Inflammatory macrophage treated with lipopolysaccharide for 4 hours (primary cell): ENCODE data around the gene FAM216A.
A peak's percentile ranks its signal among the peaks of the same experiment; 100 is the strongest.
"Not testable (repeated sequence)": the region's sequence is repeated elsewhere in the genome, so short reads cannot be mapped to it uniquely, and the experiment has no call there.

ENCODE experiments used
- DNase-seq: peaks from one replicate; pipeline ENCODE4 v3.0.0-alpha.2; 2020

FAM216A gene, protein sequence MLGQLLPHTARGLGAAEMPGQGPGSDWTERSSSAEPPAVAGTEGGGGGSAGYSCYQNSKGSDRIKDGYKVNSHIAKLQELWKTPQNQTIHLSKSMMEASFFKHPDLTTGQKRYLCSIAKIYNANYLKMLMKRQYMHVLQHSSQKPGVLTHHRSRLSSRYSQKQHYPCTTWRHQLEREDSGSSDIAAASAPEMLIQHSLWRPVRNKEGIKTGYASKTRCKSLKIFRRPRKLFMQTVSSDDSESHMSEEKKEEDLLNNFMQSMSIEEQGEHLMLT

DNA sequence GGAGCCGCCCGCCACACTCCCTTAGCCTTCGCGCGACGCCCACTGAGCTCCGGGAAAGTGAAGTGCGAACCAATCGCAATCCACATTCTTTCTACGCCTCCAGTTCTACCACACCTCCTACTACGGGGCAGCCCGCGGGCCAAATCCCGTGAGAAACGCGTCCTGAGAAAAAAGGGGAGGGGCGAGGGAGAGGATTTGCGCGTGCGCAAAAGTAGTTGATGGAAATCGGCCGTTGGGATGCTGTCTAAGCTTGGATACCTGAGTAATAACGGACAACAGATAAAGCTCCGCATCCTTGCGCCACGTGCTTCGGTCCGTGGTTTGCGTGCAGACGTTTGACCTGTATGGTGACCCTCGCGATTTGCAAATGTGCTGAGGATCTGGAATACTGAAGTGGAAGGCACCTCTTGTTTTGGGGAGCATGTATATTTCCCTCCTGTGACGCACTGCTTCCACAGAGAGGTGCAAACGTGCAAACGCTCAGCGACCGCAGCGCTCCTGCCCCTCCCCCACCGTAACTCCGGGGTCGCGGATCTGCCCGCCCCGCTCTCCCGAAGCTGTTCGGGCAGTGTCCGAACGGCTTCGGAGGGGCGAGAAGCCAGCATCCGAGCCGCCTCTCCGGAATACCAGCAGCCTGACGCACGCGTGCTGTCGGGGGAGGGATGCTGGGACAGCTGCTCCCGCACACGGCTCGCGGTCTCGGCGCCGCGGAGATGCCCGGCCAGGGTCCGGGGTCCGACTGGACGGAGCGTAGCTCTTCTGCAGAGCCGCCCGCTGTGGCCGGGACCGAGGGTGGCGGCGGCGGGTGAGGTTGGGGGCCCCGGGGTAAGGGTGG lies at the start of gene FAM216A, which contains the start of gene GPN3:
Gene FAM216A (plus strand): TSS at position 632 of the 835 bp plus-strand sequence. CDS start 31 bp downstream, at position 663.
Gene GPN3 (minus strand): TSS at position 44 of the 835 bp plus-strand sequence. CDS start 54 bp downstream, outside the sequence.
- peak; percentile 98 for DNase-seq

DNA sequence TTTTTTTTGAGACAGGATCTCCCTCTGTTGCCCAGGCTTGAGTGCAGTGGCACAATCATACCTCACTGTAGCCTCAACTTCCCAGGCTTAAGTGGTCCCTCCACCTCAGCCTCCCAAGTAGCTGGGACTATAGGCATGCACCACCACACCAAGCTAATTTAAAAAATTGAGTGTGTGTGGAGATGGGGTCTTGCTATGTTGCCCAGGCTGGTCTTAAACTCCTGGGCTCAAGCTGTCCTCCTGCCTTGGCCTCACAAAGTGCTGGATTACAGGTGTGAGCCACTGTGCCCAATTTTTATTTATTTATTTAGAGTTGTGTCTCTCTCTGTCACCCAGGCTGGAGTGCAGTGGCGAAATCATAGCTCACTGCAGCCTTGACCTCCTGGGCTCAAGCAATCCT lies 48.0 kb upstream of the FAM216A start:
- DNase-seq = not testable (repeated sequence)

DNA sequence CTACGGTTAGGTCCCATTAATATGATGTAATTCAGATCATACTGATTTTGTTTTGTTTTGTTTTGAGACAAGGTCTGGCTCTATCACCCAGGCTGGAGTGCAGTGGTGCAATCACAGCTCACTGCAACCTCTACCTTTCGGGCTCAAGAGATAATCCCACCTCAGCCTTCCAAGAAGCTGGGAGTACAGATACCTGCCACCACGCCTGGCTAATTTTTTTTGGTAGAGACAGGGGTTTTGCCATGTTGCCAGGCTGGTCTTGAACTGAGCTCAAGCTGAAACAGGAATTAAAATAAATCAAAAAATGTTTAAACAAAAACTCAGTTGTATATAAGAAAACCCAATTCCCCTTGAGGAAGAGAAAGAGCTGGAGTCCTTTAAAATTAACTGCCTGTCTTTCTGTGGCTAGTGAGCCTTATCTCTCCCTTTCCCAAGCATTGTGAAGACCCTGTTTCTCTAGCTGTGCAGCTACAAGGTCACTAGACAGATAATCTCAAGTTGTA lies 47.4 kb upstream of the FAM216A start:
- DNase-seq = no peak

DNA sequence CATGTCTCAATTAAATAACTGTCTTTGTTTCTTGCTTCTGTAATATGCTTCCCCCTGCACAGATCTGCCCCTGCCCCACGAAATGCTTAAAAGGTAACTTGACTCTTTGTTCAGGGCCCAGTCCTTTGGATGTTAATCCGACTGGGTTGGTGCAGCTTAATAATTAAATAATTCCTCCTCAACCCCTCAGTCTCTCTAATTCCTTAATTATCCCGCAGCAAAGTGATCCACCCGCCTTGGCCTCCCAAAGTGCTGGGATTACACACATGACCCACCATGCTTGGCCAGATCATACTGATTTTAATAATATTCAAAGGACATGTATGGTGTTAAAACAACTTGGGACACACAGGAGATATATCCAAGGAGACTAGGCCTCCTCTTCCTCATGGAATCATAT lies 46.9 kb upstream of the FAM216A start:
- DNase-seq = no peak

DNA sequence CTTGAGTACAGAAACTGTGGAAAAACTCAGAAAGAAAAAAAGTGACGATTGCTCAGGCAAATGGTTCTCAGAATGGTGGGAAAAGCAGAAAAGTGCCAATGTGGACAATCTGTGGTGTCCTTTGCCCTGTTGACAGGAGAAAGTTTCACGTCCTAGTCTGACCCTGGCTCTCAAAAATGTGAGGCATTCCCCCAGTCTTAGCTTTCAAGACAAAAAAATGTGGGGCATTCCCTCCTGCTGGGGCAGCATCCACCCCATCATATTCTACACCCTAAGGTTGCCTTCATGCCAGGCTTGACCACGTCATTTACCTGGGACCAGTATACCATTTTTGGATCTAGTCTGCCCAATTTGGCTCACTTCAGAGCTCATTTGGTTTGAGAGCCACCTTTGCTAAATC lies 44.4 kb upstream of the FAM216A start:
- no peak for DNase-seq

DNA sequence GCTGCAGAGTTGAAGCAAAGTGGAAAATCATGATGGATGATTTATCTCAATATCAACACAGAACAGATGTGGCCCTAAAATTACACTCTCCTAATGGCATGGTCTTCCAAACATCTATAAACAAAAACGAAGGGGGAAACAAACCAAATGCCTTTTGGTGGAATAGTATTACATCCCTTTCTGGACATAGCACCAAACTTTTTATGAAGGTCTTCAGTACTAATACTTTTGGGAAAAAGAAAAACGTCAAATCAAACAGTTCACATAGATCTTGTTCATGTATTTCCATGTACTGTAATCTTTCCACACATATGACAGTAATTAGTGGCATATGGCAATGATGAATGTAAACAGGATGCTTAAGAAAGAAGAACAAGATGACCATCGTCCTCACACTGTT lies 42.2 kb upstream of the FAM216A start:
- no peak for DNase-seq

DNA sequence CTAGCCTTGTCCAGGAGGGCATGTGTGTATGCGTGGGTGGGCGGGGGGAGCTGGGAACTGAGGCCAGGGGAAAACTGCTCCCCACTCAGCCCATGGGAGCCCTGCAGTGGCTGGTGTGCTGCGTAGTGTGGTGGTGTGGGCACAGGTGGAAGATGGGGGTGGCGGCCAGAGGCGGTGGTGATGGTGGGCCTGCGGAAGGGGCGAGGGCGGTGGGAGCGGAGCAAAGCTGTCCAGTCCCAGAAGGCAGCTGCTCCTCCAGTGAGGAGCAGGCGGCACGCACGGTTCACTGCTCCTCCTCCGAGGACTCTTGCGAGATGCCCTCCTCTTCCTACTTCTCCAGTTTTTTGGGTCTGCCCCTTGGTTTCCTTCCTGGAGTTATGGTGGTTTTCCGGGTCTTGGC lies 39.0 kb upstream of the FAM216A start:
- not testable (repeated sequence) for DNase-seq

DNA sequence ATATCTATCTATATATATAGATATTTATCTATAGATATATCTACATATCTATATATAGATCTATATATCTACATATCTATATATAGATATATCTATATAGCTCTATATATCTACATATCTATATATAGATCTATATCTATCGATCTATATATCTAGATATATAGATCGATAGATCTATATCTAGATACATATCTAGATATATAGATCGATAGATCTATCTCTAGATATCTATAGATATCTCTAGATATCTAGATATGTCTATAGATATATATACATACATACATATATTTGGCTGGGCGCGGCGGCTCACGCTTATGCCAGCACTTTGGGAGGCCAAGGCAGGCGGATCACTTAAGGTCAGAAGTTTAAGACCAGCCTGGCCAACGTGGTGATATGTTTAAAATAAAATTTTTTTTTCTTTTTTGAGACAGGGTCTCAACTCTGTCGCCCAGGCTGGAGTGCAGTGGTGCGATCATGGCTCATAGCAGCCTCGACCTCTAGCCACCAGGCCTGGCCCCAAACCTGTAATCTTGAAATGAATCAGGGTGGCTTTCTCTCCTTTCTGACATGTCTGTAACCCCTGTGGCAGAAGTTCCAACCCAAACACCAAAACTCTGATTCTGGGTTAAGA lies 36.6 kb upstream of the FAM216A start:
- DNase-seq = no peak

DNA sequence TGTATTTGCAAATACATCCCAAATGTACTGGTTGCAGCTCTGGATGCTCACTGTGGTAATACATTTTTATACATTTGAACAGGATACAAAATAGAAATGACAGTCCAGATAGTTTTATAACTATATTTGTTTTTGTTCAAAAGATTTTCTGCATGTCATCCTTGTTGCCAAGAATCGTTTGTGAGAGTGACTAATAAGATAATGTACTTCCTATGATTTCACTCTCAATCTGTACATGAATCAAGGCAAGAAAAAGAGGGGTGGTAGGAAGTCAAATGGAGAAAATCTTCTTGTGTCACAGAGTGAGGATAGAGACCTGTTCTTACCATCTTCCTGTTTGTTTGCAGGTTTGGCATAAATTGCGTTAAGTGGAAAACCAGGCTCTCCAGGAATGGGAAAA lies 32.4 kb upstream of the FAM216A start:
- no peak for DNase-seq

DNA sequence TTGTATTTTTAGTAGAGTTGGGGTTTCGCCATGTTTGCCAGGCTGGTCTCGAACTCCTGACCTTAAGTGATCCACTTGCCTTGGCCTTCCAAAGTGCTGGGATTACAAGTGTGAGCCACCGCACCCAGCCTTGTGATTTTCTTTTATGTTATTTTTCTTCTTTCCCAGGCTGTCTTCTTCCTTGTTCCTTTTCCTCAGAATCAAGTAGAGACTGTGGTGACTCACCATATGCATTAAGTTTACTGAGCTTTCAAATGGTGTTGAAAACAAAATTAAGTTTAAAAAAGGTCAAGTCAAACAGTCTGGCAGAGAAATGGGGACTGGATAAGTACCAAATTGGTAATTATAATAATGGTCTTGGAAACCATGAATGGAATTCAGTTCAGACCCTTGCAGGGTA lies 24.2 kb upstream of the FAM216A start:
- DNase-seq = peak; percentile 38

DNA sequence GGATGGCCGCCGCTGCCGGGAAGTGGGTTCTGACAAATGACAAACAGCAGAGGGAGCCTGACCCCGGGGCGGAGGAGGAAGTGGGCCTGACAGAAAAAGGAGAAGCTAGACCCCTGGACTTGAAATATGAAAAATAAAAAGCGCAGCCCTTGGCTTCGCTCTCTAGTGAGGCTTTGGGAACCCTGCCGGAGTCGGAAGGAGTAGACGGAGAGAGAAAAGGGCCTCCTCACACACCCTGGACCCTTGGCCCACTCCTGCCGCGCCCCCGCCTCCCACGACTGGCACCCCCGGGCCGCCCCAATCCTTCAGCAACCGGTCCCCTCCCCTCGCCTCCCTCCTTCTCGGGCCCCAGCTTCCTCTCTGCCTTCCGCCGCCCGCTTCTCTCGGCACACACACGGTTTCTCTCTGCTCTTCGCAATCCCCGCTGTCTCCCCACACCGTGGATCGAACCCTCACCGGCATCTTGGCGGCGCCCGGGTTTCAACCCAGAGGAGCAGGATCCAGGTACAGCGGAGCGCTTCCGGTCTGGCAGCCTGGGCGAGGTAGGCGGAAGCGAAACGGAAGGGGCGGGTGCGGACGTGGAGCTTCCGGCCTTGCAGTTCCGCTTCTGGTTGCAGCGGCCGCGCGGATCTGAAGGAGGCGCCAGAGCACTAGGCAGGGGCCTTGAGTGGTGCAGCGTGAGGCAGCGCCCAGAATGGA lies 18.7 kb upstream of the FAM216A start, which contains the start of gene ARPC3:
Gene ARPC3 (minus strand): TSS at position 539 of the 699 bp plus-strand sequence. CDS start 77 bp downstream, at position 462.
- DNase-seq = peak; percentile 98

DNA sequence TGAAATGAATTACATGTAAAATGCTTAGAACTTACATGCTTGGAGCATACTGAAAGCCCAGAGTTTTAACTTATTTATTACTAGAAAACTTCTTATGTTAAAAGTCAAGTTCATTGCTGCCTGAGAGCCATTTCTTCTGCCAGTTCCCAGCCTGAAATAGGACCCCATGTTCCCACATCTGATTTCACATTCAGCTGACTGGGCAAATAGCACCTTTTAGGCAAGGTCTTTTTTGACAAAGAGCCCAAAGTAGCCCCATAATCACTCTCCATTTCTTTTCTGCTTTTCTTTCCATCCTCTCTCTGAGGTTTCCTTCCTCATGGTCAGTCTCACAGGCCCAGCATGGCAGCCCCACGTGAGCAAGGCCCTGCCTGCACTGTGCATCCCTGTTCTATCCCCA lies 17.4 kb upstream of the FAM216A start:
- DNase-seq = no peak

DNA sequence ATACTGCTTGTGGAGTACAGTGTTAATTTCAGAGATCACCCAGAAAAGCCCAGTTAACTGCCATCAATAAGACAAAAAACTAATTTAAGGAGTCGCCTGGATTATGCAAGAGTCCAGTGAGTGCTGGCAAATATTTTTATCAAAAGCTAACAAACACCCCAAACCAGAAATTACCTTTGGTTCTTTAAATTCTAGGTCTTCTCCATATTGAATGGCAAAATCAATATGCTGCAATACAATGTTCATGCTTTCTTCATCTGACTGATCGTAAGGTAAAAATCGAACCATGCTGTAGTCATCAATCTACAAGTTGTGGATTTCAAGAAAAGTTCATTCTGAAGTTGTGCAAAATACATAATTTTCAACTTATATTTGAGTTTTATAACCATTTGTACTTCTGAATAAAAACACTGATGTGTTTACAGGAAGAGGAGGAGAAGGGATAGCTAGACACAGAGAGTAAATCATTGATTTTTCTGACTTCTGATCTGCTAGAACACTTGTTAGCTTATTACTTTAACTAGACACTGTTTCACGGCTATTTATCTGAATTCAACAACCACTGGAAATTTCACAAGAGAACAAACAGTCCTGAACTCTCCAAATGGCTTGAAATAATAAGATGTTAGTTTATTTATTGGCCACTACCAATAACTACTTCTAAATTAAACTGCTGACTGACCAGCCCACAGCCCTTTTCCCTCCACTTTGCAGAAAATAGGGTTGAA lies 14.9 kb upstream of the FAM216A start:
- no peak for DNase-seq

DNA sequence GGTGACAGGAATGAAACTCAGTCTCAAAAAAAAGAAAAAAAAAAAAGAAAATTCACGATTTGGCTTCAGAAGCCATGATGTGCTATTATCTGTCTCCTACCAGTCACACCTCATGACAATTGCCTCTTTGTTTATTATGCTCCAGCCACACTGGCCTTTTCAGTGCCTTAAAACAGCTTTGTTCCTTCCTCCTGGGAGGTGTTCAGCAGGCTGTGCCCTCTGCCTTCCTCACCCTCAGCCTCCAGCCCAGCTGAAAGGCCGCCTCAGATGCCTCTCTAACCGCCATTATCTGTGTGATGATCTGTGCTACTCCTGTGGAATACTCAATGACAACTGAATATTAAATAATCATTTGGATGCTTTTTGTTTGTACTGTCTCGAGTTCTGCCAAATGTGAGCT lies 9.9 kb upstream of the FAM216A start:
- DNase-seq = no peak

DNA sequence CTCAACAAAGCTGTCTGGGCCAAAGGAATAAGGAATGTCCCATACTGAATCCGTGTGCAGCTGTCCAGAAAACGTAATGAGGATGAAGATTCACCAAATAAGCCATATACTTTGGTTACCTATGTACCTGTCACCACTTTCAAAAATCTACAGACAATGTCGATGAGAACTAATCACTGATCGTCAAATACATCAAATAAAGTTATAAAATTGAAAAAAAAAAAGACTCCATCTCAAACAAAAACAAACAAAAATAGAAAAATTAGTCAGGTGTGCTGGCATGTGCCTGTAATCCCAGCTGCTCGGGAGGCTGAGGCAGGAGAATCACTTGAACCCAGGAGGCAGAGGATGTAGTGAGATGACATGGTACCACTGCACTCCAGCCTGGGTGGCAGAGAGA lies 7.5 kb upstream of the FAM216A start:
- DNase-seq = not testable (repeated sequence)

DNA sequence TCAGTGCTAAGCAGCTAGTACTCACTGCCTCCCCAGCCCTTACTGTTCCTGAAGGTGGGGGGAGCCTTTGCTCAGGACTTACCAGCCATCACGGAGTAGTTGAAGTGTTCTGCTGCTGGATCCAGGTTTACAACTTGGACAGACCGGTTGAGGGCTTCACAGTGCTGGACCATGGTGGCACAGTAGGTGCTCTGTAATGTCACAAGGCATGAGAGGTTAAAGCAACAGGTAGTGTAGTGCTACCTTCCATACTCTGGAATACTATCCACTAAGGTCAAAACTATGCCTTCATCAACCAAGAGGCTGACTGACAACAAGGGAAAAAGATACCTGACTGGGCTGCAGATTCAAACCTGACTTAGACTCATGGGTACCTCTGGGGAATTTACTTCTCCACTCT lies 3.6 kb upstream of the FAM216A start:
- DNase-seq = no peak

DNA sequence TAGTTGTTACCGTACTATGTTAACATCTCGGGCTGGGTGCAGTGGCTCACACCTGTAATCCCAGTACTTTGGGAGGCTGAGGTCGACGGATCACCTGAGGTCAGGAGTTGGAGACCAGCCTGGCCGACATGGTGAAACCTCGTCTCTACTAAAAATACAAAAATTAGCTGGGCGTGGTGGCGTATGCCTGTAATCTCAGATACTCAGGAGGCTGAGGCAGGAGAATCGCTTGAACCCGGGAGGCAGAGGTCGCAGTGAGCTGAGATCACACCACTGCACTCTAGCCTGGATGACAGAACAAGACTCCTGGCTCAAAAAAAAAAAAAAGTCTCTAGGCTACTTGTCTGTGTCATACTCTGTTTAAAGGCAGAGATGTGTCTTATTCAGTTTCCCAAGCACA lies 2.9 kb upstream of the FAM216A start:
- not testable (repeated sequence) for DNase-seq

DNA sequence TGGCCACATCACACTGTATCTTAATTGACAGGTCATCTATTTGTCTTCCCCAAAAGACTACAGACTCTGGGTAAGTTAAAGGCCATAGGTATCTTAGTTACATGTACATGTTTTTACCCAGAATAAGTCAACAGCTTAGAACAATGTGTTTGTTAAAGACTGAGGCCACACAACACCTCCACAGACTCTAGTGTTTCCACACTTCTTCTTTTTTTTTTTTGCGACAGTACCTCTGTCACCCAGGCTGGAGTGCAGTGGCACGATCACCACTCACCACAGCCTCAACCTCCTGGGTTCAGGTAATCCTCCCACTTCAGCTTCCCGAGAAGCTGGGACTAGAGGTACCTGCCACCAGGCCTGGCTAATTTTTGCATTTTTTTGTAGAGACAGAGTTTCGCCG lies 1.9 kb upstream of the FAM216A start:
- DNase-seq = no peak

DNA sequence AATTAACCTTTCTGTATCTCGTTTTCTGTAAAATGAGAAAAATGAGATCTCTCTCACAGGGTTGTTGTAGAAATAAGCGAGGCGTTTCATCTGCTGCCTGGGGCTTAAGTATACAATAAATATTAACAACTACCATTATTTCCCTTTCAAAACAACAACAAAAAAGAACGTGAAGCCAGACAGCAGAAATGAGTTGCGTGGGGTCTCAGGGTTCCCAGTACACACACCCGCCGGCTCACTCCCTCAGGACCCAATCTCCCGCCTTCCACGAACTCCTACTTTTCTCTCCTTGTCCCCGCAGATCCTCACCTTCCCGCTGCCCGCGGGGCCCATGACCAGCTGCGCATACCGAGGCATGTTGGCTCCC lies 815 bp upstream of the FAM216A start:
- DNase-seq = no peak

DNA sequence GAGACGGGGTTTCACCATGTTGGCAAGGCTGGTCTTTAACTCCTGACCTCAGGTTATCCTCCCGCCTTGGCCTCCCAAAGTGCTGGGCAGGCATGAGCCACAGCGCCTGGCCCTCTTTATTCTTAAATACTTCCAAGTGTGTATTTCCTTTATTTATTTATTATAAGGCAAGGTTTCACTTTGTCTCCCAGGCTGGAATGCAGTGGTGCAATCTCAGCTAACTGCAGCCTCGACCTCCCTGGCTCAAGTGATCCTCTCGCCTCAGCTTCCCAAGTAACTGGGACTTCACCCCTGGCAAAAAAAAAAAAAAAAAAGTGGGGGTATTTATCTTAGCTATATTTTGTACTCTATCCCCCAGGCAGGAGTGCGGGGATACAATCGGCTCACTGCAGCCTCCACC lies 6.8 kb downstream of the FAM216A start:
- no peak for DNase-seq

DNA sequence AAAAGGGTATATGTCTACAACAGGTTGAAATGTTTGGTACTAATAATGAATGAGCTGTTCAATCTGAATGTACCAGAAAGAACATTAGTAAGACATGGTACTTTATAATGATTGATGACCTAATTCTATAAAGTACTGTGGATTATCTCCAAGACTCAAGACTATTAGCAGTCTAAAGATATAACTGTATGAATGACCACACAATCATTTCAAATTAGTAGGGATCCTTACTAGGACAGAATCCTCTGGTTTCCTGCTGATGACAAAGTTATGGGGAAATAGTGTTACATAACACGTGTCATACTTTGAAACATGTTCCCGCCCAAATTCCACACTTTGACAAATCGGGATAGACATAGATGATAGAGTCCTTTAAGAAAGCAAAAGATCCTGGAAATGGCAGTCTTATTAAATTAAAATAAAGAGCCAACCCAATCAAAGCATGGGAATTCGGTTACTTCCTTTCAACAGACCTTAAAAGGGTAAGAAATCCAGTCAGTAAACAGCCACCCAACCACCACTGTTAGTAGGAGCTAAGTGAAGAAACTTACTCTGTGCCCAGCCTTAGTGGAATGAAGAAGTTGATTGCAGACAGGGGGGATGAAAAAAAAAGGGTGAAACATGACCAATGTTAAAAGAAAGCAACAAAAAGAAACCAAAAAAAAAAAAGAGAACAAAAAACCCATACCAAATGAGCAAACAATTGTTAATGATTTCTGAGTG lies 30.5 kb downstream of the FAM216A start:
- DNase-seq = peak; percentile 84

DNA sequence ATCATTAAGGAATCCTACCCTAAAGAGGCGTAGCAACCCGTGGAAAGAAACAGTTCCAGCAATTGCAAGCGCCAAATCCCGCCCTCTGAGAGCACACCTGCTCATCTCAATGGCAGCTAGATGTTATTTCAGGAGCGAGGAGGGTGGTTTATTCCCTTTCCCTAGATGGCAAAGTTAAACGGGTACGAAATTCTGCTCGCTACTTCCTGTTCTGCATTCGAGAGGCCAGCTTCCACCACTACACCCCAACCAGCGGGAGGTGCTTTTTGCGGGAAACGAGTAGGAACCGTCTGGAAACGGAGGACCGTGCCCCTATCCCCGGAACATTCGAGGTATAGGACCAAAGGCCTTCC lies 32.7 kb downstream of the FAM216A start:
- DNase-seq = peak; percentile 75
